GM12875 (cell line): Measurements from ENCODE around the gene SEC61A1.

Experiments
- H3K4me3 ChIP-seq: one replicate; pipeline ENCODE4 v1.5.1; 2011; ENCODE audit warnings: low read depth, low read length, control low read depth
- TF ChIP-seq, protein P1 (sequence below): IDR thresholded peaks from 2 replicates; pipeline ENCODE4 v1.5.1; 2011; ENCODE audit warnings: low read depth, mild to moderate bottlenecking, control low read depth, inconsistent platforms, low read length, moderate library complexity, borderline replicate concordance; ENCODE audit not compliant: insufficient read depth

SEC61A1 gene

DNA sequence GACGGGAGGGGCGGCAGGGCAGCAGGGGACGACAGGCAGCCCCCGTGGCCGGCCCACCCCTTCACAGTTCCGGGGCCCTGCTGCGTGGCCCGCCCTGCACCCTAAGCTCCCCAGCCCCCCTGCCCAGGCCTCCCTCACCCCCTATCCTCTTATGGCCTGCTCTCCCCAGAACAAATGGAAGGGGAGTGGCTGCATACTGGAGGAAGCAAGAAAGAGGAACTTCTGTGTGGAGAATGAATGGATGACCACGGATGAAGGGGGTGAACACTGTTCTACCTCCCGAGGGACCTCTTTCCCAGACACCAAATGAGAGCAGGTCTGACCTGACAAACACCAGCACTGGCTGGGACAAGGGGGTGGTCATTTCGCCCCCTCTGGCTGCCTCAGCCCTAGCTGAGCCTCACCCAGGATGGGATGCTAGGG, 25.0 kb downstream of the SEC61A1 start:
- TF ChIP-seq, protein P1, sequence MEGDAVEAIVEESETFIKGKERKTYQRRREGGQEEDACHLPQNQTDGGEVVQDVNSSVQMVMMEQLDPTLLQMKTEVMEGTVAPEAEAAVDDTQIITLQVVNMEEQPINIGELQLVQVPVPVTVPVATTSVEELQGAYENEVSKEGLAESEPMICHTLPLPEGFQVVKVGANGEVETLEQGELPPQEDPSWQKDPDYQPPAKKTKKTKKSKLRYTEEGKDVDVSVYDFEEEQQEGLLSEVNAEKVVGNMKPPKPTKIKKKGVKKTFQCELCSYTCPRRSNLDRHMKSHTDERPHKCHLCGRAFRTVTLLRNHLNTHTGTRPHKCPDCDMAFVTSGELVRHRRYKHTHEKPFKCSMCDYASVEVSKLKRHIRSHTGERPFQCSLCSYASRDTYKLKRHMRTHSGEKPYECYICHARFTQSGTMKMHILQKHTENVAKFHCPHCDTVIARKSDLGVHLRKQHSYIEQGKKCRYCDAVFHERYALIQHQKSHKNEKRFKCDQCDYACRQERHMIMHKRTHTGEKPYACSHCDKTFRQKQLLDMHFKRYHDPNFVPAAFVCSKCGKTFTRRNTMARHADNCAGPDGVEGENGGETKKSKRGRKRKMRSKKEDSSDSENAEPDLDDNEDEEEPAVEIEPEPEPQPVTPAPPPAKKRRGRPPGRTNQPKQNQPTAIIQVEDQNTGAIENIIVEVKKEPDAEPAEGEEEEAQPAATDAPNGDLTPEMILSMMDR: no peak
- H3K4me3 ChIP-seq: no peak overlapping the region

DNA sequence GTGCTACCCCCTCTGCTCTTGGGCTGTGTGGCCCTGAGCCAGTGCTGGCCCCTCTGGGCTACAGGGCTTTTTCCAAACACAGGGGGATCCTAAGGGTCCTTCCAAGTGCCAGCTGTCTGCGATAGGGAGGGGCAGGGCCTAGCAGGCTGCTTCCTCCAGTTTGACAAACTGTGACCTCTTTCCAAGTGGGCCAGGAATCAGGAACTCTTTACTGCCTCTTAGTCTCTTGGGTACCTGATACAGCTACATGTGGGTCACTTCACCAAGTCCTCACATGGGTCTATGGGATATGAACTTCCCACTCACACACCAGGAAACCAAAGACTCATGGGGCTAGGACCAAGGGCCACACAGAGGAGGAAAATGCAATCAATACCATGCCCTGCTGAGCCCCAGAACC, 25.4 kb downstream of the SEC61A1 start:
- TF ChIP-seq, protein P1: no peak
- H3K4me3 ChIP-seq: no peak overlapping the region

DNA sequence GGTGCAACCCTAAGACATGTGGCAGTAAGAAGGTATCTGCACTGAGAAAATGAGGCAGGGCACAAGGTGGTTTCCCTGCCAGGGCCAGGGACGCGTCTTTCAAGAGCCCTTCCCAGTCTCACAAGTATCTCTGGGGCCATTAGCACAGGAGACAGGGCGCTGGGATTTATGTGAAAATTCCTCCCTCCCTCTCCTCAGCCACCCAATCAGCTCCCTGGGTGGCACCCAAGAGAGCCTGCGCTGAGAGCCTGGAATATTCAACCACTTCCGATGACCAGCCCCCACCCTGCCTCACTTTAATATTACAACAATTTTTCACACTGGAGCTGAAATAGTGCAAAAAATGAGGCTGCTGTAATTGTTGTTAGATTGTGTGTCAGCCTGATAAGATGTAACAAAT, 26.1 kb downstream of the SEC61A1 start:
- TF ChIP-seq, protein P1: no peak

DNA sequence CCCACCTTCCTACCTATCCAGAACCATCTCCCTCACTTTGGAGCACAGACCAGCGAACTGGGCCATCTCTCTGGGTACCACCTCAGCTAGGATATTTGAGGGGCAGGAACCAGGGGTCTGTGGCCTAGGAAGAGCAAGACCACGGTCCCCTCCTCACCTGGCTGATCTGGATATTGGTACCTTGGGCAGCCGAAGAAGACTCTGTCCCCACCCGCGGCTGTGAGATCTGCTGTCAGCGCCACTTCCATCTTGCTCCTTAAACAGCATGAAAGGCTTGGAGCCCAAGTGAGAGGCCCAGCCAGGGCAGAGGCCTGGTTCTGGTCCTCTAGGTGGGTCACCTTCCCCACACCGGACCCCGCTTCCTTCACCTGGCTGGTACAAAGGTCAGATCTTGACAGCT, 26.6 kb downstream of the SEC61A1 start:
- H3K4me3 ChIP-seq: no peak overlapping the region
- TF ChIP-seq, protein P1: no peak

More for the DNA sequence above, 26.1 kb downstream of the SEC61A1 start:
- no peak overlapping the region for H3K4me3 ChIP-seq

DNA sequence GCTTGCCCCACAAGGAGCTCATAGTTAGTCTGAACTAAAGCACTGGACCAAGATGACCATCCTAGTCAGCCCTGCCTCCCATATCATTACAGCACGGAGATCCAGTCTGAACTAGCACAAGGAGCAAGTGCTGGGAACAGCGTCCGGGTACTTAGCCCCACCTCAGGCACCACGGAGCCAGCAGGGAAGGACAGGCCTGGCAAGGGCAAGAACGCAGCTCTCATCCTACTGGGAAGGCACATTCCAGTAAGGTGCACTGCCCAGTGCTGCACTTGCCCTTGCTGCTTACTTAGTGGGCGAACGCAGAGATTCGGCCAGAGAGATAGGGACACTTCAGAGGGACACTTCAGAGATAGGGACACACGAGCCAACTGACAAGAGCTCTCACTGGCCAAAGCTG, 27.6 kb downstream of the SEC61A1 start:
- no peak overlapping the region for H3K4me3 ChIP-seq
- TF ChIP-seq, protein P1: no peak

DNA sequence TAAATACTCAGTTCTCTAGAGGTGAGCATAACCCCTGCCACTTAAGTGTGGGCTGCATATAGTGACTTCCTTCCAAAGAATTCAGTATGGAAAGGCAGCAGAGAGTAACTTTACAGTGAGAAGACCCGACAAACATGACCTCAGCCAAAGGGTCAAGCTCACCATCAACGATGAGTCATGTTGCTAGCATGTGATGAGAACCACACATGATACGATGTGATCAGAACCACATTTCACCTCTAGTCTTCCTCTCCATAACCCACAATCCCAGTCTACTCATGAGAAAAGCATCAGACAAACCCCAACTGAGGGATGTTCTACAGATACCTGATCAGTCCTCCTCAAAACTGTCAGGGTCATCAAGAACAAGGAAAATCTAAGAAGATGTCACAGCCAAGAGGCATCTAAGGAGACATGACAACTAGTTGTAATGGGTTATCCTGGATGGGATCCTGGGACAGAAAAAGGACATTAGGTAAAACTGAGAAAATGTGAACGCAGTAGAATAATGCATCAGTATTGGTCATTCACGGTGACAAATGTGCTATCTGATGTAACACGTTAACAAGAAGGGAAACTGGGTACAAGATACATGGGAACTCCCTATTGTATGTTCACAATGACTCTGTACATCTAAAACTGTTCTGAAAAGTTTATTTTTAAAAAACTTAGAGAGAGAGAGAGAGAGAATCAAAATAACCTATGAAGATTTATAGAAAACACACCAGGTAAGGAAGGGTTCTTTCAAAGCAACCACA, 28.3 kb downstream of the SEC61A1 start:
- H3K4me3 ChIP-seq: no peak overlapping the region
- TF ChIP-seq, protein P1: no peak

DNA sequence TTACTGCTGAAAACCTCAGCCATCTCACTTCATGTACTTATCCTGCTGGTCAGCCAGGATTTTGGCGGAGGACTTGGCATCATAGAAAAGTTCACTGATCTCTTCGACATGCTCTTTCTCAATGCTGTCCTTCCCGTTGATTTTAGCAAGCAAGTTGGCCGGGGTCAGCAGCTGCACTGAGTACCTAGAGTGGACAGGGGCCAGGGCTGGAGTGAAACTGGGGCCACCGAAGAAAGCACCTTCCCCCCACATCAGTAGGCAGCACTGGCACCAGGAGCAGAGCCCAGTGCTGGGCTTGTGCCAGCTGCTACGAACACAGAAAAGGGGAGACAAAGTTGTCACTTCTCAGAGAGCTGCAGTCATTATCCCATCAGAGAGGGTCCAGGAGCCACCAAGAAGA, 29.0 kb downstream of the SEC61A1 start:
- no peak overlapping the region for H3K4me3 ChIP-seq
- TF ChIP-seq, protein P1: no peak
